Bronchial epithelial cell (primary cell): ENCODE data around the gene COL25A1. TPM values are rescaled to one million over a fixed set of nuclear protein-coding genes. Genes with fewer than 3 reads are reported as not detected.

Experiments
- DNase-seq: peaks from one replicate; pipeline ENCODE4 v3.0.0-alpha.2; 2010; ENCODE audit warnings: low read depth
- FAIRE-seq: peaks from 2 replicates; lab custom pipeline; 2011; peaks lifted over from hg19 to GRCh38; lab: Jason Lieb, UNC
- H3K27me3 ChIP-seq: 2 replicates; pipeline ENCODE4 v1.5.1; 2011; ENCODE audit warnings: low read length; ENCODE audit not compliant: control insufficient read depth, insufficient read depth
- H3K36me3 ChIP-seq: 2 replicates; pipeline ENCODE4 v1.5.1; 2011; ENCODE audit warnings: low read length; ENCODE audit not compliant: control insufficient read depth, insufficient read depth
- H3K4me3 ChIP-seq: 2 replicates; pipeline ENCODE4 v1.5.1; 2011; ENCODE audit warnings: mild to moderate bottlenecking, low read depth, low read length, control low read depth
- total RNA-seq: library from RNA; depleted of rRNA; stranded (reverse); fragments of >200 nt; gene quantifications from 2 replicates; pipeline ENCODE4 v1.2.1, GENCODE V29; 2014
- TF ChIP-seq, protein P1 (sequence below): IDR thresholded peaks from 2 replicates; pipeline ENCODE4 v1.5.1; 2011; ENCODE audit warnings: mild to moderate bottlenecking, moderate library complexity, low read length, control low read depth, inconsistent platforms; ENCODE audit not compliant: insufficient read depth, severe bottlenecking

COL25A1 gene
- total RNA-seq, 1 donor from 2014 or later, result under 0.01 TPM

DNA sequence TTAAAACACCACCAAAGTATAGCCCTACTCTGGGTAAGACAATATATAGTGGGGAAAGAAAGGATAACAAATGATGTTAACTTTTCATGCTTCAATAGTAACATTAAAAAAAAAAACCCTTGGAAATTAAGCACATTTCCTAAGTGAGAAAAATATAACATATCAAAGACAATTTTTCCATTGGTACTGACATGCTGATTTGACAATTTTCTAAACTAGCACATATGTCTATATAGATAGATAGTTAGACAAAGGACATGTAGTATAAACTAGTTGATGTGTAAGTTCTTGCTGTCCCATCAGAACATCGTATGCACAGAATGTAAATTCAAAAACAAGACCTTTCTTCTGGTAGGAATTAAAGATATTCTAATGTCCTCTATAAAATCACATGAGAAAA is 492.4 kb downstream of the COL25A1 start:
- Histone ChIP-seq H3K36me3 (no peaks in the 10 kb centered on the region), H3K4me3 (no peak overlapping the region), H3K27me3 (no peaks in the 10 kb centered on the region)
- no peak for DNase-seq
- no peak for FAIRE-seq
- TF ChIP-seq, protein P1, sequence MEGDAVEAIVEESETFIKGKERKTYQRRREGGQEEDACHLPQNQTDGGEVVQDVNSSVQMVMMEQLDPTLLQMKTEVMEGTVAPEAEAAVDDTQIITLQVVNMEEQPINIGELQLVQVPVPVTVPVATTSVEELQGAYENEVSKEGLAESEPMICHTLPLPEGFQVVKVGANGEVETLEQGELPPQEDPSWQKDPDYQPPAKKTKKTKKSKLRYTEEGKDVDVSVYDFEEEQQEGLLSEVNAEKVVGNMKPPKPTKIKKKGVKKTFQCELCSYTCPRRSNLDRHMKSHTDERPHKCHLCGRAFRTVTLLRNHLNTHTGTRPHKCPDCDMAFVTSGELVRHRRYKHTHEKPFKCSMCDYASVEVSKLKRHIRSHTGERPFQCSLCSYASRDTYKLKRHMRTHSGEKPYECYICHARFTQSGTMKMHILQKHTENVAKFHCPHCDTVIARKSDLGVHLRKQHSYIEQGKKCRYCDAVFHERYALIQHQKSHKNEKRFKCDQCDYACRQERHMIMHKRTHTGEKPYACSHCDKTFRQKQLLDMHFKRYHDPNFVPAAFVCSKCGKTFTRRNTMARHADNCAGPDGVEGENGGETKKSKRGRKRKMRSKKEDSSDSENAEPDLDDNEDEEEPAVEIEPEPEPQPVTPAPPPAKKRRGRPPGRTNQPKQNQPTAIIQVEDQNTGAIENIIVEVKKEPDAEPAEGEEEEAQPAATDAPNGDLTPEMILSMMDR, result no peak

GRCh38 chr4:108804648-108805273 is 497.7 kb downstream of the COL25A1 start:
- no peak overlapping the region for H3K4me3 ChIP-seq
- TF ChIP-seq, protein P1, result no peak
- no peaks in the 10 kb centered on the region for H3K27me3 ChIP-seq
- H3K36me3 ChIP-seq, result no peaks in the 10 kb centered on the region
- FAIRE-seq, result peak; percentile 13
- DNase-seq, result no peak

DNA sequence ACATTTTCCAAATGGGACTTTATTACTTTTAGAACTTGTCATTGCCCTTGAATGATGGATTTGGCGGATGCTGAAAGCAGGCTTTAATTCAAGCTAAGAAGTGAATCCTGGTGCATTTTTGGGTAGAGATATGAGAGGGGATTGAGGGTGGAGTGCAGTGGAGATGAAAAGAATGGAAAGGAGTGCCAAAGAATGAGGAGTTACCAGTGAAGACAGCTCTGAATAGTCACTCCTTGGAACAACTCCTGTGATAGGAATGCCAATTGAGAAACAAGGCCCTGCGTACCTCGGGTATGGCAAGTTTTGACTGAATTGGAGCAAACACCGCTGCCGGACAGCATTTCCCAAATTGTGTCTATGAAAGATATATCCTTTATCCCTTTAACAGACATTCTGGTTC is 503.2 kb downstream of the COL25A1 start:
- no peaks in the 10 kb centered on the region for H3K36me3 ChIP-seq
- TF ChIP-seq, protein P1, result no peak
- H3K4me3 ChIP-seq, result no peak overlapping the region
- no peaks in the 10 kb centered on the region for H3K27me3 ChIP-seq
- FAIRE-seq (no peak), DNase-seq (no peak)

DNA sequence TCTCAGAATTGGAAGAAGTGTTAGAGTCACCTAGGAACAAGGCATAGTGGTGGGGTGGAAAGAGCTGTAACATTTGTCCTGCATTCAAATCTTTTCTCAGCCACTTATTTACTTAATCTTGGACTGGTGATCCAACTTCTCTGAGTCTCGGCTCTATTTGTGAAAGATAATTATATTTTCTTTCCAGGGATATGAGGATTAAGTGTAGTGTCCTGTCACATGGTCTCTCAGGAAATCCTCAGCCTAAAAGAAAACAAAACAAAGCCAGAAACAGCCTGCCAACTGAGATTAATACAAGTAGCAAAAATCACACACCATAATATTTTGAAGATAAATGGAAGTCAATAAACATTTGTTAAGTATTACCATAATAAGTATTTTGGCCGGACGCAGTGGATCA is 506.3 kb downstream of the COL25A1 start:
- Histone ChIP-seq H3K4me3 (no peak overlapping the region), H3K36me3 (no peaks in the 10 kb centered on the region), H3K27me3 (no peaks in the 10 kb centered on the region)
- DNase-seq (no peak), FAIRE-seq (no peak)
- TF ChIP-seq, protein P1, result no peak

DNA sequence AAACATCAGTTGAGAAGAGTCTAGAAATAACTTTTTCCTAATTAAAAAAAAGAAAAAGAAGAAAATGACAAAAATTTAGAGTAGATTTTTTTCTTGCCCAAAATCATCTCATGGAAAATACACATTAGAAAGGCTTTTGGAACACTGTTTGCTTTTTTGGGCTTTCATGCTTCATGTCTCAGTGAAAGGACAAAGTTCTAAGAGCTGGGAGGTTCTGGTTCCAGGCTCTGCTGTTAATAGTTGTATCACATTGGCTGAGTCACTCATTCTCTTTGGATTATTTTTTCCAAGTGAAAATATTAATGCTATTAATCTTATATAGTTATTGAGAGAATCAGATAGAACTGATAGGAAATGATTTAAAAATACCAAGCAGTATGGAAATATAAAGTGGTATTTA is 506.7 kb downstream of the COL25A1 start:
- DNase-seq, result no peak
- FAIRE-seq, result no peak

DNA sequence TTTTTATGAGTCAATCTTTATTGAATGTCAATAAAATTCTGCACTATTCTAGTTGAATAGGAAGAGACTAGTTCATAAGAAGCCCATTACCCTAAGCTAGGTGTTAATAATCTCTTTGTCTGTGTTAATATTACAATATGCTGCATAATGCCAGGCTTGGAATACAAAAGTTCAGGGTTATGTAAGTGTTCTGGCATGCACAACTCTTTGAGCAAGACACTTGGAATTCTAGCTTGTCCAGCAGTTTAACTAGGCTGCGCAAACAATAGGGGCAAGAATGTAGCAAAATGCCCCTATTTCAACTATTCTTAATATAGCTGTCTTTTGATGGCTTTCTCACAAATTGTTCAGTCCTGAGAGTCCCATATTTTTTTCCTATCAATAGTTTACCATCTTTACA is 508.3 kb downstream of the COL25A1 start:
- FAIRE-seq (no peak), DNase-seq (peak; percentile 42)
- TF ChIP-seq, protein P1, result no peak
- H3K27me3 ChIP-seq, result no peaks in the 10 kb centered on the region
- no peak overlapping the region for H3K4me3 ChIP-seq
- H3K36me3 ChIP-seq, result no peaks in the 10 kb centered on the region

More for the DNA sequence above, 506.7 kb downstream of the COL25A1 start:
- no peaks in the 10 kb centered on the region for H3K36me3 ChIP-seq
- TF ChIP-seq, protein P1, result no peak
- no peaks in the 10 kb centered on the region for H3K27me3 ChIP-seq
- no peak overlapping the region for H3K4me3 ChIP-seq
